ENCODE data around the gene SREBF2.

DNA sequence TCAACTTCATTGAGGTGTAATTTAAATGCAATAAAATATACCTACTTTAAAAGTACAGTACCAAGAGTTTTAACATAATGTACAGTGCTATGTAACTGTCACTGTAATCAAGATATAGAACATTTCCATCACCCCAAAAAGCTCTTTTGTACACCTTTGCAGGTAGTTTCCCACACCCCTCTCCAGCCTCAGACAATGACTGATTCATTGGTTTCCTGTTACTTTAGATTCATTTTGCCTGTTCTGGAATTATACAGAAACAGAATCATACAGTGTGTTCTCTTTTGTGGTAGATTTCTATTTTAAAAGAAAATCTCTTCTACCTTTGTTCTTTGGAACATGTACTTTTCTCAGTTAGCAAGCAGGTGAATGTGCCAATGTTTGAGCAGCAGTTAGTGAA, 43.8 kb downstream of the SREBF2 start:
- TF ChIP-seq CTCF (IDR thresholded peaks at IDR 0.05) (no peak), ESRRA (IDR thresholded peaks at IDR 0.05; ENCODE audit: borderline replicate concordance, low read length) (no peak), HES2 (IDR thresholded peaks at IDR 0.05) (no peak)
- TF ChIP-seq, protein P1, sequence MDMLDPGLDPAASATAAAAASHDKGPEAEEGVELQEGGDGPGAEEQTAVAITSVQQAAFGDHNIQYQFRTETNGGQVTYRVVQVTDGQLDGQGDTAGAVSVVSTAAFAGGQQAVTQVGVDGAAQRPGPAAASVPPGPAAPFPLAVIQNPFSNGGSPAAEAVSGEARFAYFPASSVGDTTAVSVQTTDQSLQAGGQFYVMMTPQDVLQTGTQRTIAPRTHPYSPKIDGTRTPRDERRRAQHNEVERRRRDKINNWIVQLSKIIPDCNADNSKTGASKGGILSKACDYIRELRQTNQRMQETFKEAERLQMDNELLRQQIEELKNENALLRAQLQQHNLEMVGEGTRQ (IDR thresholded peaks at IDR 0.05): no peak
